ENCODE measurements around the gene BMPR2.

GRCh38 chr2:202479610-202480009 lies 103.5 kb downstream of the BMPR2 start:
- TF ChIP-seq CTCF (optimal IDR thresholded peaks at IDR 0.05 in 1 of 3, IDR thresholded peaks at IDR 0.05 in 1 of 3, conservative IDR thresholded peaks at IDR 0.05 in 1 of 3; ENCODE audit: extremely low read depth in 1 of 3, insufficient read depth in 2 of 3, low read length in 3 of 3) (no peak), EZH2 (IDR thresholded peaks at IDR 0.05; ENCODE audit: low read length) (no peak)

Data from keratinocyte (primary cell).